ENCODE results near the gene SERINC5.

DNA sequence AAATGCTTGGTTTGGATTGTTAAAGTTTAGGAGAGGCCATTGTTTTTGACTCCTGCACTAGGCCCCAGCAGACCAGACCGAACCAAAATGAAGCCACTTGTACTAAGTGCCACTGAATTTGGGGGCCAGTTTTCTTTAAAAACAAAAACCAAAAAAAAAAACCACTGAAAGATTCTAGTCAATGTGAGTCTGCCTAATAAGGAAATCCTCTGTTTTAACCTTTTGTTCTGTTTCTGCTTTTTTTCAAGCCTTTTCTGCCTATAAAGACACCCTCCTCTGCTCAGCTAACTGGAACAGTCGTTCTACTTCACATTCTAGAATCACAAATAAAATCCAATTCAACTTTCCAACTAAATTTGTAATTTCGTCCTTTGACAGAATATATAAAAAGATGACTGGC lies 64.9 kb downstream of the SERINC5 start:
- TF ChIP-seq, protein P1, sequence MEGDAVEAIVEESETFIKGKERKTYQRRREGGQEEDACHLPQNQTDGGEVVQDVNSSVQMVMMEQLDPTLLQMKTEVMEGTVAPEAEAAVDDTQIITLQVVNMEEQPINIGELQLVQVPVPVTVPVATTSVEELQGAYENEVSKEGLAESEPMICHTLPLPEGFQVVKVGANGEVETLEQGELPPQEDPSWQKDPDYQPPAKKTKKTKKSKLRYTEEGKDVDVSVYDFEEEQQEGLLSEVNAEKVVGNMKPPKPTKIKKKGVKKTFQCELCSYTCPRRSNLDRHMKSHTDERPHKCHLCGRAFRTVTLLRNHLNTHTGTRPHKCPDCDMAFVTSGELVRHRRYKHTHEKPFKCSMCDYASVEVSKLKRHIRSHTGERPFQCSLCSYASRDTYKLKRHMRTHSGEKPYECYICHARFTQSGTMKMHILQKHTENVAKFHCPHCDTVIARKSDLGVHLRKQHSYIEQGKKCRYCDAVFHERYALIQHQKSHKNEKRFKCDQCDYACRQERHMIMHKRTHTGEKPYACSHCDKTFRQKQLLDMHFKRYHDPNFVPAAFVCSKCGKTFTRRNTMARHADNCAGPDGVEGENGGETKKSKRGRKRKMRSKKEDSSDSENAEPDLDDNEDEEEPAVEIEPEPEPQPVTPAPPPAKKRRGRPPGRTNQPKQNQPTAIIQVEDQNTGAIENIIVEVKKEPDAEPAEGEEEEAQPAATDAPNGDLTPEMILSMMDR (IDR thresholded peaks at IDR 0.05), result no peak
- no peak for TF ChIP-seq ZFX (IDR thresholded peaks at IDR 0.05; ENCODE audit: borderline replicate concordance)
